ENCODE results near the gene PLP2.
A peak's percentile ranks its signal among the peaks of the same experiment; 100 is the strongest.

Gene PLP2

DNA sequence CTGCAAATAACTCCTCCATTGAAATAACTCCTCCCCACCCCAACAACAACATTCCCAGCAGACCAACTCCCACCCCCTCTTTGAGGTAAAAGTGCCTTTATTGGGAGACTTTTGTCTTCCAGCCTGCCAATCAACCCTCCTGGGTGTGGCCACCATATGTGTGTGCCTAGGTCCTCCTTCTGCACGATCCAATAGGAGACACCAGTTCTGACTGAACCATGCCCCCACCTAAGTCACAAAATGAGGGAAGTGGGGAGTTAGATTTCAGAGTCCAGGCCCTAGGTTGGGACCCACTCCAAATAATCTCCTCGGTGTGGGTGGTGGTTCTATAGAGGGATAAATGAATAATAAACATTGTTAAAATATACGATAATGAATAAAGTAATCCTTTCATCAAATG, 3.0 kb downstream of the PLP2 start:
- H3K4me3 ChIP-seq (ENCODE audit: low read depth, low read length), result no peak overlapping the region

DNA sequence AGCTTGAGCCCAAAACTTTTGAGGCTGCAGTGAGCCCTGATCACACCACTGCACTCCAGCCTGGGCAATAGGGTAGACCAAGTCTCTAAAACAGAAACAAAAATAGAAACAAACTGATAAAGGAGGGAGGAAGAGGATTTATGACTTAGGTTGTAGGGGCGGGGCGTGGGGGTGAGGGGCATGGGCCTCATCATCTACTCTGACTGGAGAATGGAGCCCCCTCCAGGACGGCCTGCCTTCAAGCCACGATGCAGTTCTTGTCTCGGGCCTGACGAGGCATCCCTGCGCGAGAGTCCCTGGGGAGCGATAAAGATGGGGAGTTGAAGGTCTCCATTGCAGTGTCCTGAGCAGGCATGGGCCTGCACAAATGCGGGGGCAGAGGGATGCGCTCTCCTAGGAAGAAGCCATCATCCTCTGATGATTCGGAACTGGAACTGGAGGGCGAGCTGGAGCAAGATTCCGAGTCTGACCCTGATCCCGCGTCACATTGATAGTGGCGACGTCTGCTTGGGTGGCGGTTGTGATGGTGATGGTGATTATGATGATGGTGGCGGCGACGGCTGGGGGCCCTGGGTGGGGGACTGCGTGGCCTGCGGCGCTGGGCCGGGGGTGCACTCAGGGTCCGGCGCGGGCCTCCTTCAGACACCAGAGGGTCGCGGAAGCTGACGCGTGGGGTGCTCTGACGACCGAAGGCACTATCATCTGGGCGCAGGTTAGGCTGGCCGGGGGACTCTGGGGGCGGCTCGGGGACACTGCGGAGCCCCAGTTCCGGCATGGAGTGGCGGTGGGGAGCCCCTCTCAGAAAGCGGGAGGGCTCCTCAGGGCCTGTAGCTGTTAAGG, 4.0 kb downstream of the PLP2 start:
- H3K4me3 ChIP-seq (ENCODE audit: low read depth, low read length), result no peak overlapping the region
- no peak for DNase-seq (ENCODE audit: low read depth)
- TF ChIP-seq, protein P1, sequence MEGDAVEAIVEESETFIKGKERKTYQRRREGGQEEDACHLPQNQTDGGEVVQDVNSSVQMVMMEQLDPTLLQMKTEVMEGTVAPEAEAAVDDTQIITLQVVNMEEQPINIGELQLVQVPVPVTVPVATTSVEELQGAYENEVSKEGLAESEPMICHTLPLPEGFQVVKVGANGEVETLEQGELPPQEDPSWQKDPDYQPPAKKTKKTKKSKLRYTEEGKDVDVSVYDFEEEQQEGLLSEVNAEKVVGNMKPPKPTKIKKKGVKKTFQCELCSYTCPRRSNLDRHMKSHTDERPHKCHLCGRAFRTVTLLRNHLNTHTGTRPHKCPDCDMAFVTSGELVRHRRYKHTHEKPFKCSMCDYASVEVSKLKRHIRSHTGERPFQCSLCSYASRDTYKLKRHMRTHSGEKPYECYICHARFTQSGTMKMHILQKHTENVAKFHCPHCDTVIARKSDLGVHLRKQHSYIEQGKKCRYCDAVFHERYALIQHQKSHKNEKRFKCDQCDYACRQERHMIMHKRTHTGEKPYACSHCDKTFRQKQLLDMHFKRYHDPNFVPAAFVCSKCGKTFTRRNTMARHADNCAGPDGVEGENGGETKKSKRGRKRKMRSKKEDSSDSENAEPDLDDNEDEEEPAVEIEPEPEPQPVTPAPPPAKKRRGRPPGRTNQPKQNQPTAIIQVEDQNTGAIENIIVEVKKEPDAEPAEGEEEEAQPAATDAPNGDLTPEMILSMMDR (conservative IDR thresholded peaks at IDR 0.05; ENCODE audit: low read depth, low read length), result no peak

More for the DNA sequence above, 3.0 kb downstream of the PLP2 start:
- TF ChIP-seq, protein P1 (conservative IDR thresholded peaks at IDR 0.05; ENCODE audit: low read depth, low read length), result no peak
- no peak for DNase-seq (ENCODE audit: low read depth)

DNA sequence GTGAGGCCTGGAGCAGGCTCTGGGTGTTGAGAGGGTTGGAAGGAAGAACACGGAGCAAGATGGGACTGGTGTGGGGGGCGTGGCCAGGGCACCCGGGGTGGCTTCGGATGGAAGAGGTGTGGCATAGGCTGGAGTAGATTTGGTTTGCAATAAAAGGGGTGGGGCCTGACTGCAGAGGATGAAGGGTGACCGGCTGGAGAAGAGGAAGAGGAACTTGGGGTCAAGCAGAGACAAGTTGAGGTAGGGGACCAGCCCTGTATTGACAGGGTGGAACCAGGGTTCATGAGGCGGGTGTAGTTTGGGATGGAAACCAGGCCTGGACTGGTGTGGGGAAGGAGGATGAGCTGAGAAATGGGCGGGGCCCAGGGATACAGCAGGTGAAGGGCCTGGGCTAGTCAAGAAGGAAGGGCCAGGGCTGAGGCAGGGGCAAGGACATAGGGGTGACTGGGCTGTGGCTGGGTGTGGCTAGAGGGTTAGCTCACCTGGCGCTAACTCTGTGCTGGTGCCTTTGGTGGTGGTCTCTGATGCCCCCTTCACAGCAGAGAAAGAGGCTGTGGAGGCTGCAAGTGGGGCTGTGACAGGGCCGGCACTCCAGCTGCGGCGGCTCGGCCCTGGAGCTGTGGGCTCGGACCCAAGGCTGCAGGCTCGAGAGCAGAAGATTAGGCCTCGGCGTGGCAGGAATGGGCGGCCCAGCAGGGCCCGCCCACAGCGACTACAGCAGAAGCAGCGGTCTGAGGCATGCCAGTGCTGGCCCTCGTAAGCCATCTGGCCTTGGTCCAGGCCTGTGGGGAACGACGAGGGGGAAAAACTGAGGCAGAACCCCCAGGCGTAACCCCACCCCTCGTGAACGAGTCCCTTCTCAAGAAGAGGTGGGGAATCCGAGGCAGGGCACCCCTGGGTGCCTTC, 5.0 kb downstream of the PLP2 start:
- TF ChIP-seq, protein P1 (conservative IDR thresholded peaks at IDR 0.05; ENCODE audit: low read depth, low read length), result no peak
- no peak for DNase-seq (ENCODE audit: low read depth)
- no peak overlapping the region for H3K4me3 ChIP-seq (ENCODE audit: low read depth, low read length)

DNA sequence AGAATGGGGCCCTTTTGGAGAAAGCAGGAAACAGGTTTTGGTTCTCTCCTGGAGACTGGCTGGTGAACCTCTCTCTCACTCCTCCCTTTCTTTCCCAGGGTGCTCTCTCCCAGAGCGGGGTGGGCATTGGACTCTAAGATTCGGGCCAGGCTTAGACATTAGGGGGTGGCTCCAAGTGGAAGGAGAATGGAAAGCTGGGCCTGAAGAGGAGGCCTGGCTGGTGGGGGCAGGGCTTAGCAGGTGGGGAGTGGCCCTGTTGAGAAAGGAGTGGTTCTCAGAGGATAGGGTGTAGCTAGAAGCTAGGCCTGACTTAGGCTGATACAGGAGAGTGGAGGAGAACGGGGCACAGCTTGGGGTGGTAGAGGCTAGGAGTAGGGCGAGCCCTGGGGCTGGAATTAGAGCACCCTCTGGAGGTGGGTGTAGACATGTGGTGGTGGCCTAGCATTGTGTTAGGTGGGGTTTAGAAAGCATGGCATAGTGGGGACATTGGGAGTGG, 5.7 kb downstream of the PLP2 start:
- TF ChIP-seq, protein P1 (conservative IDR thresholded peaks at IDR 0.05; ENCODE audit: low read depth, low read length), result peak; percentile 15
- no peak for DNase-seq (ENCODE audit: low read depth)

DNA sequence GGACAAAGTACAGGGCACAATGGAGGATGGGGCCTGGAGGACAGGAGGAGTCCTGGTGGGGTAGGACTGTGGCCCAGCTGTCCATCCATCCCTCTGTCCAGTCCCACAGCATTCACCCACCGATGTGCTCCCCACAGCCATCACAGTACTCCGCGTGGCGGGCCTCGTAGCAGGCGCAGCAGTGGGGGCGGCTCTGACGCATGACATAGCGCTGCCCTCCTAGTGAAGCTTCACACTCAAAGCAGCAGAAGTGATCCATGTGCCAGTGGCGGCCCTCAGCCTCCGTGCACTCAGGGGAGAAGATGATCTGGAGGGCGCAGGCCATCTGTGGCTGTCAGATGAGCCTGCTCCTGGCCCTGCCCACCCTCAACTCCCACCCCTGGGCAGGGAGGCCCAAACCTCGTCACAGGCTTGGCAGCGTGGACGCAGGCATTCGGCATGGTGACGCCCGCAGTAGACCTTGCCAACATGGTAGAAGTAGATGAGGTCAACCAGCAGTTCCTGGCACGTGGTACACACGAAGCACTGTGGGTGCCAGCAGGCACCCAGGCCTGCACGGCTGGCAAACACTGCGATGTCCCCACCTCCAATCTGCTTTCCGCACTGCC, 6.3 kb downstream of the PLP2 start:
- H3K4me3 ChIP-seq (ENCODE audit: low read depth, low read length), result no peak overlapping the region
- TF ChIP-seq, protein P1 (conservative IDR thresholded peaks at IDR 0.05; ENCODE audit: low read depth, low read length), result no peak
- no peak for DNase-seq (ENCODE audit: low read depth)

More for the DNA sequence above, 5.7 kb downstream of the PLP2 start:
- no peak overlapping the region for H3K4me3 ChIP-seq (ENCODE audit: low read depth, low read length)

DNA sequence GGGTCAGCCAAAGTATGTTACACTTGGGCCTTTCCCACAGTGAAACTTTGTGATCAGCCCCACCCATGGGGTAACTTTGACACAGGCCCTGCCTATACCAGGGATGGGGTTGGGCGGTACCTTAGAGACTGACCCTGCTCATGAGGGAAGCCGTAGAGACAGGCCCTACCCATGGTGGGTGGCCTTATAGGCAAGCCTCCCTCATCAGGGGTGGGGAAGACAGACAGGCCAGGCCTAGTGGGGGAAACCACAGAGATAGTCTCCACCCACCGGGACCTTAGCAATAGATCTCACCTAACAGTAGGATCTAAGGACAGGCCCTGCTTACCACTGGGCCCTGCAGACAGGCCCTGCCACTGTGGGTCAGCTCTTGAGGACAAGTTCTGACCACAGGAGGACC, 6.8 kb downstream of the PLP2 start:
- H3K4me3 ChIP-seq (ENCODE audit: low read depth, low read length), result no peak overlapping the region
- TF ChIP-seq, protein P1 (conservative IDR thresholded peaks at IDR 0.05; ENCODE audit: low read depth, low read length), result no peak
- DNase-seq (ENCODE audit: low read depth), result no peak
